SK-MEL-5 (cell line): Measurements from ENCODE around the gene EVX2. TPM values are rescaled to one million over a fixed set of nuclear protein-coding genes. Genes with fewer than 3 reads are reported as not detected.
A peak's percentile ranks its signal among the peaks of the same experiment; 100 is the strongest.

Experiments used
- DNase-seq: peaks from one replicate; pipeline ENCODE4 v3.0.0-alpha.2; 2016; ENCODE audit warnings: low read depth, low spot score
- in situ Hi-C: cut with HindIII; loops from 2 replicates; pipeline ENCODE4 v1.10.0; 2016; ENCODE audit warnings: low sequenced_read_pairs, high pct_unique_total_duplicates, low pct_unique_long_range_greater_than_20kb
- total RNA-seq: library from RNA; depleted of rRNA; stranded (reverse); fragments of >200 nt; shearing (Covaris generic); gene quantifications from 2 replicates; pipeline ENCODE4 v1.2.3, GENCODE V29; 2014

EVX2 gene
- total RNA-seq, 1 experiment from 2014 or later: not detected

- no peak for DNase-seq
- in situ Hi-C loops: no loop called here
These were observed 39.8 kb upstream of the EVX2 start for GRCh38 chr2:176123411-176124109.

GRCh38 chr2:176122683-176123410 is 39.1 kb upstream of the EVX2 start, which contains the start of gene HOXD9:
Gene HOXD9, plus strand, starts transcription at chr2:176122719. Its CDS starts 50 bp downstream, at chr2:176122769.
- no peak for DNase-seq
- in situ Hi-C loops: no loop called here

GRCh38 chr2:176122052-176122682 is 38.4 kb upstream of the EVX2 start:
- in situ Hi-C loops: no loop called here
- DNase-seq: peak; percentile 9

GRCh38 chr2:176121190-176122051 is 37.7 kb upstream of the EVX2 start:
- in situ Hi-C loops: no loop called here
- DNase-seq: no peak

GRCh38 chr2:176120364-176121189 is 36.8 kb upstream of the EVX2 start:
- in situ Hi-C loops: no loop called here
- no peak for DNase-seq

GRCh38 chr2:176118601-176119339 is 35.0 kb upstream of the EVX2 start:
- in situ Hi-C loops: no loop called here
- peak; percentile 81 for DNase-seq

- DNase-seq: no peak
- in situ Hi-C loops: no loop called here
These were observed 34.1 kb upstream of the EVX2 start for GRCh38 chr2:176117823-176118371.

GRCh38 chr2:176117162-176117822 is 33.5 kb upstream of the EVX2 start:
- in situ Hi-C loops: no loop called here
- no peak for DNase-seq

GRCh38 chr2:176115883-176116813 is 32.4 kb upstream of the EVX2 start, which contains the start of gene HOXD10:
Gene HOXD10, plus strand, starts transcription at chr2:176116778. Its CDS starts 56 bp downstream, at chr2:176116834.
- DNase-seq: peak; percentile 75
- in situ Hi-C loops: no loop called here

GRCh38 chr2:176114930-176115625 is 31.3 kb upstream of the EVX2 start:
- DNase-seq: no peak
- in situ Hi-C loops: no loop called here

GRCh38 chr2:176114120-176114929 is 30.6 kb upstream of the EVX2 start:
- in situ Hi-C loops: no loop called here

GRCh38 chr2:176112375-176113302 is 28.9 kb upstream of the EVX2 start:
- no peak for DNase-seq
- in situ Hi-C loops: no loop called here

More at GRCh38 chr2:176114120-176114929, 30.6 kb upstream of the EVX2 start:
- no peak for DNase-seq
